Ecto neural progenitor cell (in vitro differentiated cells): ENCODE results near the gene DHRS7B.

Experiments
- DNase-seq: peaks from one replicate; pipeline ENCODE4 v3.0.0-alpha.2; 2018; ENCODE audit warnings: low spot score

The DHRS7B gene

DNA sequence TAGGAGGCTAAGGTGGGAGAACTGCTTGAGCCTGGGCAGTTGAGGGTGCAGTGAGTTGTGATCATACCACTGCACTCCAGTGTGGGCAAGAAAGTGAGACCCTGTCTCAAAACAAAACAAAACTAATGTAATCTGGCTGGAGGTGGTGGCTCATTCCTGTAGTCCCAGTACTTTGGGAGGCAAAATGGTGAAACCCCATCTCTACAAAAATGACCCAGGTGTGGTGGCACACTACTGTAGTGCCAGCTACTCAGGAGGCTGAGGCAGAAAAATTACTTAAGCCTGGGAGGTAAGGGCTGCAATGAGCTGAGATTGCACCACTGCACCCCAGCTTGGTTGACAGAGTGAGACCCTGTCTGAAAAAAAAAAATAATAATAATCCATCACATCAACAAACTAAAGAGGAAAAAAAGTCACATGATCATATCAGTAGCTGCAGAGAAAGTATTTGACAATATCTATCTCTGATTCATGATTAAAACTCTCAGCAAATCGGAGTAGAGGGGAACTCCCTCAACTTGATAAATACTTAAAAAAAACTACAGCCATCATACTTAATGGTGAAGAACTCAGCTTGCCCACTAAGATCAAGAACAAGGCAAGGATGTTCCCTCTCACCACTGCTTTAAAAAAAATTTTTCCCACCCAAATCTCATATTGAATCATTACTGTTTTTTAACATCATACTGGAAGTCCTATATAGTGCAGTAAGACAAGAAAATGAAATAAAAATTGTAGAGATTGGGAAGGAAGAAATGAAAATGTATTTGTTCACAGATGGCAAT lies 31.0 kb downstream of the DHRS7B start:
- no peak for DNase-seq

DNA sequence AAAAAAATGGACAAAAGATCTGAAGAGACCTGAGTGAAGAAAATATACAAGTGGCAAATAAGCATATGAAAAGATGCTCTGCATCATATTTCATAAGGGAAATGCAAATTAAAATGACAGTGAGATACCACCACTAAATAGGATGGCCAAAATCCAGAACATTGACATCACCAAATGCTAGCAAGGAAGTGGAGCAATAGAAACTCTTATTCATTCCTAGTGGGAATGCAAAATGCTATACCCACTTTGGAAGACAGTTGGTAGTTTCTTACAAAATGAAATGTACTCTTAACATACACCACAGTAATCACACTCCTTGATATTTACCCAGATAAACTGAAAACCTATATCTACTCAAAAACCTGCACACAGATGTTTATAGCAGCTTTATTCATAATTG lies 33.6 kb downstream of the DHRS7B start:
- DNase-seq, result no peak

DNA sequence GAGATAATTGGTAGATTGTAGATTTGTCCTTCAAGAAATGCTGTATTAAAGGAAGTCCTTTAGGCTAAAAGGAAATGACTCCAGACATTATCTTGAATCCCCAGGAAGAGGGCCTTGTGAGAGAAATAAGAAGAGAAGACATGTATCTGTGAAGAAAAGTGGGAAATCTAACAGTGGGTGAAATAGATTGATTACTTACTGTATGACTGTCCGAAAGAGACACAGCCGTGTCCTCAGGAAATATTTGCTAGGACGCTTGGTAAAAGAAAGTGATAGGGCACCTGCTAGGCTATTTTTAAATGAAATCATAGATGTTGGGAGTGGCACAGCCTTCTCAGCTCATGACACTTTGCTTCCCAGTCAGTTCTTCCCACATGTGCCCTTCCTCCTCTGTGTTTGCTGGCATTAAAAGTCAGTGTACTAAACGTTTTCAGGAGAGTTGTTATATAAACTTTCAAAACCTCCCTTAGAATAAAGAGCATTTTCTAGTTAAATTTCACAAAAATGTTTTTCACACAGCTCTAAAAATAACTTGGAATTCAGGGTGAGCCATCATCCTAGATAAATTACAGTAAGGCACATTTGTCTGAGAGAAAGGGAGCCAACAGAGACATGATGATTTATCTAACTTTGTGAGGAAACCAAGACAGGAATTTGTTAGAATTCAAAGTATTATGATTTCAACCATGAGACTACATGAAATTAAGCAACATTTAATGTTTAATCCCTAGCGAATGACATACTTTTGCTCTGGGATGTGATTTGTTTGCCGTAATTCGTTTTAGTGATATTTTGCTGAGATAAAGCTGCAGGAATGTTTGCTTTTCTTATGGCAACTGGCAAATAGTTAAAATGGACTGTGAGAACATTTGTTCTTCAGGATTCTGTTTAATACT lies 35.0 kb downstream of the DHRS7B start:
- no peak for DNase-seq

DNA sequence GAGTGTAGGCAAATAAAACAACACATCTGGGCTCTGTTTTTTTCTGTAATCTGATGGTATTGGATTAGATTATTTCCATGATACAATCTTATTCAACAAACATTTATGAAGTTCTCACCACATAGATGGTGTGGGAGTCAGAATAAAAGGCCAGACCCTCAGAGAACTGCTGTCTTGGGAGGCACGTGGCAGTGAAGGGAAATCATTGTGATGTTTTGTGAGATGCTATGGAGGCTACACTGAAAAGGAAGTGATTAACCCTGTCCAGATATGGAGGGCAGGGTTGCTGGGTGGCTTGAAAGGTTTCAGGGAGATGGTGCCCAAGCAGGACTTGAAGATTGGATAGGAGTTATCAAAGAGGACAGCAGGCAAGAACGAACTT lies 35.6 kb downstream of the DHRS7B start:
- peak; percentile 29 for DNase-seq

DNA sequence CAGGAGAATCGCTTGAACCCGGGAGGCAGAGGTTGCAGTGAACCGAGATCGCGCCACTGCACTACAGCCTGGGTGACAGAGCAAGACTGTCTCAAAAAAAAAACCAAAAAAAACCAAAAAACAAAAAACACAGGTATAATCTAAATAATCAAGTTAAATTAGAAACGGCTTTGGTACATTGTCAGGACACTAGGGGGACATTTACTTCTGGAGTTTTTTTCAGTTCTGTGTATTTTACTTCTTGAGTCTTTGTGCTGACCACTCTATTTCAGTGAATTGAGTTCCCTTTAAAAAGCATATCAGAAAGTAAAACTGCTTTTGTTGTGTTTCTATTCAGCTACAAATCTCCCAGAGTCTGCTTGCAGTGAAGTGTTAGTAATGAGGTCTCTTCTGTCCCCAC lies 36.3 kb downstream of the DHRS7B start:
- no peak for DNase-seq

DNA sequence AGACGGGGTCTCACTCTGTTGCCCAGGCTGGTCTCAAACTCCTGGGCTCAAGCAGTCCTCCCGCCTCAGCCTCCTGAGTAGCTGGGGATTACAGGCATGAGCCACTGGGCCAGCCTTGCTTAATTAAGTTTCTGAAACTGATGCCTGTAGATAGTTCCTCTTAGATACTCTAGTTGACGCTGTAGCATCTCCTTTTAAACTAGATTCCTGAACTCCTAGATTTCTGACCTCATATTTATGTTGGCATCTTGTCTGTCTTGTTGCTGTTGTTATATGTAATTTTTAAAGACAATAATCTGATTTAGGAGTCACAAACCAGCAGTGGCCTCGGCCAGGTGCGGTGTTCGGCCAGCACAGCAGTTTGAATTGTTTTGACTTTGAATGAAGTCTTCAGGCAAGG lies 37.5 kb downstream of the DHRS7B start:
- no peak for DNase-seq

DNA sequence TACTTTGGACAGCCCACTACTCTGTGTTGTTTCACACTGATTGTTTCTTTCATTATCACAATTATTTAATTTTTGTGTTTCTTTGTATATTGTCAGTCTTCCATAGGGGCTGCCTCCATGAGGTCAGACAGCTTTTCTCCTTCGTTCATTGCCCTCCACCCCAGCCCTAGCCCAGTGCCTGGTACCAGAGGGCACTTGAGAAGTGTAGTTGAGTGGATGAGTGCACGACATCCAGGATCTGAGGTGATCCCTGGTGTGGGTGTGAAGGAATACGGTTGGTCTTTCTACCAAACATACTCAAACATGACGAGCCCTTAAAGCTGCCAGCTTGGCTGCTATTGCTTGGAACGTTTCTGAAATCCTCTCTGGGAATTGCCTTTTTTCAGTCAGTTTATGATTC lies 37.9 kb downstream of the DHRS7B start:
- DNase-seq, result peak; percentile 32

DNA sequence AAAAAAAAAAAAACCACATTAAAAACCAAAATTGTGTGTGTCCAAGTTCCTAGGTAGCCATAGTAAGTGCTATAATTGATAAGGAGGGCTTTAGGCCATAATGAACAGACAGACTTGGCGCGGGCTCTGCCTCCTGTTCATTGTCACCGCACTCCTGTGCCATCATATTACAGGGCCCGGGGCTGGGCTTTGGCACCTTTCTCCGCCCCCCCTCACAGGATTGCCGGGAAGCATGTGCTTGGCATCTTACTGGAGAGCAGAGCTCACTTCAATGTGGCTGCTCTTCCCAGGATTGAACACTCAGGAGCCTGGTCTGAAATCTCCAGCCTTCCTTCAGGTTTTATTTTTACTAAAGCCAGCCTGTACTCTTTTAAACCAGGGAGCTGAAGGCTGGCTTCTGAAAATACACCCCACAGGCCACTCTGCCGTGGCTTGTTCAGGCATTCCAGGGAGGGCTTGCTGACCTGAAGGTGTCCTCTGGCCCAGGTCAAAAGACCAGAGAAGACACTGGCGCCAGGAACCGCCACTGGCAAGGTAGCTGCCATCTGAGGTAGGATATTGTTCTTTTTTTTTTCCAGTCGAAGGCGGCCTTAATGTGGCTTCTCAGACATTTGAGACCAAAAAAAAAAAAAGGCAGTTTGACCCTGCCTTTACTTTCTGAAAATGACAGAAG lies 39.3 kb downstream of the DHRS7B start:
- peak; percentile 19 for DNase-seq

DNA sequence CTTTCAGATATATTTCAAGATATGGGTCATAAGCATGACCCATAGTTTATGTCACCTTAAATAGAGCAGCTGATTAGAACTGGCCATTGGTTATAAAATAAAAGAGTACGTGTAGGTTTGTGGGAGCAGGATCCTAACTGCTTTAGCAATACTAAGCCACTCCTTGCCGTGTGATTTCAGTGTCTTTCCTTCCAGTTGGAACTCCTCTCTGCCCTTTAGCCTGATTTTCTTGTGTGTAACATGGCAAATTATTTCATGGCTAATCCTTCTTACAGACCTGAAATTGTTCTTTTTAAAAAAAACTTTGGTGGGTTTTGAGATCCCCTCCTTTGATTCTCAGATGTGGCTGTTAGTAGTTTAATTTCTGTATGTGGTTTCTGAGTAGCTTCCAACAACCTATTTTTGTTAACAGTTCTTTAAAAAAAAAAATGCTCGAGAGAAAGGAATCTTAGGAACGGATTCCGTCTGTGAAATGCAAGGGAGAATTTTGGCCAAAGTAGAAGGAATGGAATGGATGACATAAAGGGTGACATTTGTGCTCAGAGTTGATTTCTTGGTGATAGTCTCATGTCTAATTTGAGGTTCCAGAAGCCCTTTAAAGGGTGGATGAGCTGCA lies 39.9 kb downstream of the DHRS7B start:
- DNase-seq, result no peak

DNA sequence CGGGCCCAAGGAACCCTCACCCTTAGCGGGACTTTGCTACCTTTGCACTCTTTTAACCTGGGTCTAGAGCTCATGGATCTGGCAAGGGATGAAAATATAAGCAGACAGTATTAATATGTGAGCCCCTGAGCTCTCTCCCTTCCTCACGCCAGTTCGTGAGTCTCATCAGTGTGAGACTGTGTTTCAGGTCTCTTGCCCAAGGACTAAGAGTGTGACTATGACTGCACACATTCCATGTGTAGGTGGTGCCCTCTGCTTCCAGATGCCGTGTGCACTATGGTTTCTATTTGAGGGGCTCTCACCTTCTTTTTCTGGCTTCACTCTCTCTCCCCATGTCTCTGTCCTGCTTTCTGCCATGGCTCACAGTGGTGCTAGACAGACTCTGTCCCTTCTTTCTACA lies 40.5 kb downstream of the DHRS7B start:
- DNase-seq, result peak; percentile 30

DNA sequence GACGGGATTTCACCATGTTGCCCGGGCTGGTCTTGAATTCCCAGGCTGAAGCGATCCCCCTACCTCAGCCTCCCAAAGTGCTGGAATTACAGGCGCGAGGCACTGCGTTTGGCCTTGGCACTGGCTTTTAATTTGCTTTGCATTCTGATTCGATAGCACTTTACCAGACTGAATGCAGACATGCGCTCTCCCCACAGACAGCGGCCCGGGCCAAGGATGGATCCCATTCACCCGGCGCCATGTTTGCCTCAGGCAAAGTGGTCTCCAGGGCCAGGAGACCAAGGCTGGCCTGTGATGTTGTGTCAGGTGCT lies 41.7 kb downstream of the DHRS7B start:
- peak; percentile 31 for DNase-seq

DNA sequence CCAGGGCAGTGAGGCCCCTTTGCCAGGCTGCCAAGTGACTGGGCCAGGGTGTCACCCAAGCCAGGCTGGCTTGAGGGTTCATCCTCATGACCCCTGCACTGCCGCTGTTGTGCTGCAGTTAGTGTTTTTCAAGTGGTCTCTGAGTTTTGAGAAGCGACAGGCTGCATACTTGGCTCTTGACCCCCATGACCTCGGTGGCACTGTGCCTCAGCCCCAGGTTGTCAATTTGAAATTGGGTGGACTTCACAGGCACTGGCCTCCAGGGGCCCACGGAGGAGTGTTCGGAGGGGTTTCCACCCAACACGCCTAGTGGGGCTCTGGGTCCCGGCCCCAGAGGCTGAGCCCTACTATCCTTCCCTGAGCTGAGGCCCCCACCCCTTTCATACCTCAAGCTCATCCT lies 42.7 kb downstream of the DHRS7B start:
- peak; percentile 36 for DNase-seq

DNA sequence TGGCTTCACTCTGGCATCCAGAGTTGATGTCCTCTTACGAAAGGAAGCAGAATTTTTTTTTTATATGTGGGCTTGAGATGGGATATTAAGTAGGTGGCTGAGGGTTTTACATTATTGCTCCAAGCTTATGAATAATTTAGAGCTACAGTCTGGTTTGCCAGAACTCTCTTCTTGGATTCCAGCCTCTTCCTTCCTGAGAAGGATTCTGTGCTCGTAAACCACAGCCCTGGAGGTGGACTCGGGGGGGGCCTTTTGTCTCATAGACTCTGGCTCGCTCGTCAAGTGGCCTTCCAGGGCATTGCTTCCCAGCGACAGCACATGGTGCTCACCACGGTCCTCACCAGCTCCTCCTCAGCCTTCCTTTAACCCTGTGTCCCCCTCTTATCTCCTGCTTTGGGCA lies 44.0 kb downstream of the DHRS7B start:
- peak; percentile 17 for DNase-seq

DNA sequence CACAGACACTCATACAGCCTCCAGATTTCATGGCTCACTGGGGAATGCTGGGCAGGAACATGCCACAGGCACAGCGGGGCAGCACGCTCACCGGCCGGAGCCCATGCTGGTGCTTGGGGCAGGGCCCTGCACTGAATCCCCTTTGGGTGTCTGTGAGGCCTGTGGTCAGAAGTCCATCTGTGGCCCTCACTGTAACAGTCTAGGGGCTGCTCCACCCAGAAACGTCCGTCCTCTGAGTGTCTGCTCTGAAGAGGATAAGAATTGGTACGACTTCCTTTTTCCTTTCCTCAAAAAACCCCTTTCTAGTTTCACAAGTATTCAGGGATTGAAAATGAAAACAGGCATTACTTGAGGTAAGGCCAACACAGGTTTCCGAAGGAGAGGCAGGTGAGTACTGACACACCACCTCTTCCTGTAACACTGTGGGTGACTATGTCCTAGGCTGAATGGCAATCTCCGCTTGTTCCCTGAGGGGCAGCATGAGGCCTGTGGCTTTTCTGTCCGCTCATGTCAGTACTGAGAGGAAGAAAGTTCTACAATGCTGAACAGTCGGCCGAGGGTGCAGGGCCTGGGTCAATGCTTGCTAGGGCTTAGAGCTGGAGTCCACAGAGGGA lies 44.7 kb downstream of the DHRS7B start:
- DNase-seq, result peak; percentile 38

DNA sequence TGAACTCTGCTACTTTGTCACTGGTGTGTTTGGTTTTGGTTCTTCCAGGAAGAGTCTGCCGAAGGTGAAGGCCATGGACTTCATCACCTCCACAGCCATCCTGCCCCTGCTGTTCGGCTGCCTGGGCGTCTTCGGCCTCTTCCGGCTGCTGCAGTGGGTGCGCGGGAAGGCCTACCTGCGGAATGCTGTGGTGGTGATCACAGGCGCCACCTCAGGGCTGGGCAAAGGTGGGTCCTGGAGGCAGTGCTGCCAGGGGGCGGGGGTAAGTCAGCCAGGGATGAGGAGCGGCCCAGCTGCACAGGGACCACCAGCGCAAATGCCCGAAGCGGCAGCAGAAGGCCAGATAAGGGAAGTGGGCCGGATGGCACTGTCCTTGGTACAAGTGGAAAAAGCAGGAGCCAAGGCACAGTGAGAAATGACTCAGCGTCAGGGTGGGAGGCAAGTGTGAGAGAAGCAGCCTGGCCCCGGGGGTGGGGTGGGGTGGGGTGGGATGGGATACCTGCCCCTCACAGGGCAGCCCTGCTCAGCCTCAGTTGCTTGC lies 45.3 kb downstream of the DHRS7B start:
- peak; percentile 39 for DNase-seq

DNA sequence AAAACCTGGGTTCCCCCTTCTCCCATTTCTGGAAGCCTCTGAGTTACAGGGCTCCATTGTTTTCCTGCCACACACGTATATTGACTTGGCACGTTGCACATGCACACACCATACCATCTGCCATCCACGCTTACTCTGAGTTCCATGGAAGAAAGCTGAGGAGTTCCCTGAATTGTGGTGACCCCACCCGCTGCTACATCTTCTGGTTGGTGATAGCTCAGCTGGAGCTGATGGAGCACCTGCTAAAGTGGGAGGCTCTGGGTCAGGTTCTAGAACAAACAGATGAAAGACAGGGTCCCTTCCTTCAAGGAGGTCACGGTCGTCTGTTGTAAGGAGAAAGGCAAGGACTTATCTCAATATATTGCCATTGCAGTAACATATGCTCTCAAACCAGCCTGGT lies 46.1 kb downstream of the DHRS7B start:
- DNase-seq, result peak; percentile 32

DNA sequence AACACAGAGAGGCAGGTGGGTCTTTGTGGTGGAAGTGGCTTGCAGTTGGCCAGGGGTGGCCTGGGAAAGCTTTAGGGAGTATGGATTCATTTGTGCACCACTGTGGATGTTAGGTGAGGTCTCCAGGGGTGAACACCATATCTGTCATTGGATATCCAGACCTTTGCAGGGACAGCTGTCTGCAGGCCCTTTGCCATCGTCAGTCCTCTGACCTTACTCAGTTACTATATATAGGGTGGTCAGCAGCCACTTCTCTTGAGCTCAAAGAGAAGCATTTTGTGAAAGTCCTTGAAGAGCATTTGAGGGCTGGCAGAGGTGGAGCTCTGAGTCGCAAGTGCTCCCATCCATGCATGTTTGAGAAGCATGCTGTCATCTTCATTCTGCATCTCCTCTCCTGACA lies 46.8 kb downstream of the DHRS7B start:
- DNase-seq, result peak; percentile 27

DNA sequence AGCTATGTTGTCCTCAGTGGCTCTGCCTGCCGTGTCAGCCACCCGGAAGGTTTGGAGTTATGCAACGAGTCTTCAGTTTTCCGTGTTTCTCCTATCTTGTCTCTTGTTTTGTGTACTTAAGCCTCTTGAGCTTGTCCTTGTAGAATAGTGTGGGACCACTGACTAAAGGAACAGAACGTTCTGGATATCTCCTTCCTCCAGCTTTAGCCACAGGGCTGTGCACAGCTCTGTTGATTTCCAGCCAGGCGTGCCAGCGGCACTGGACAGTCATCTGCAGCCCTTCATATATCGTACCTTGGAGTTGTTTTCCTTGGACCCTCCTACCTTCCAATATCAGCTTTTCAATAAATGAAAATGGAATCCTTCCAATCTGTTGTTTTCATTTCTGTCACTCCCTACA lies 47.4 kb downstream of the DHRS7B start:
- DNase-seq, result peak; percentile 21

DNA sequence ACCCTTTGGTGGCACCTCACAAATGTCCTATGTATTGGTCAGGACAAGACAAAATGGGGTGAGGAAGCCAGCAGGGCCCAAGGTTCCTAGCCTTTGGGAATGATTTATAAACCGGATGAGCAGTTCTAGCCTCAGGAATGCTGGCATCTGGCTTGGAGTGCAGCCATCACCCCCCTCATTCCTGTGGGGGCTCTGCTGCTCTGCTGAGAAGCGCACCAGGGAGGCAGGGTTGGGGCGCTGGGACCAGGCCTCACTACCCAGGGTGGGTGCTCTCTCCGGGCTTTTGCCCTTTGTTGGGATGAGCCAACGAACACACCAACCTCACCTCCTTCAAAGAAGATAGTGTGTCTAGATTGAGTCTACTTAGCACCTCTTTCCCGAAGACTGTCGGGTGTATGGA lies 47.9 kb downstream of the DHRS7B start:
- peak; percentile 18 for DNase-seq

DNA sequence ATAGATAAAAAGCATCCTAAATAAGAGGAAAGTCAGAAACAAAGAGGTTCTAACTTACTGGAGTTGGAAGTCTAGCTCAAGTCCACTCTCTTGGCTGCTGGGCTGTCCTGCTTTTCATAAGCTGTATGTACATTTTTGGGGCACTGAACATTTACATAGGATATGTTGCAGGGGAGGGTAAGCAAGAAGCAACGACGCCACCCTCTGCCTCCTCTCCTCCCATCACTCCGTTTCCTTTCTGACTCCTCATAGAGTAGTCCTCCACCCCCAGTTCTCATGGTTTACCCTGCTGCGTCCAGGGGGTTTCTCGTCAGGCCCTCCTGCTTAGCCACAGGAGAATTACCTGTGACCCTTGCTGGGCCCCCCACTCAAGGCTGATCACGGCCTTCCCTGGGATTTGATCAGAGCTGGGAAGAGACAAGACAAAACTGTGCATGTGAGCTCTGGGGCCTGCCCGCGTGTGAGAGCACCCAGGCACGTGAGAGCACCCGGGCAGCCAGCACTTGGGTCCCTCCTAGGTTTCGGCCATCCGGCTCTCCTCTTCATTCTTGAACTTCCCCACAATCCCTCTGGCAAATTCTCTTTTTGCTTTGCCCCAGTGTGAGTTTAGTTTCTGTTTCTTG lies 50.1 kb downstream of the DHRS7B start:
- DNase-seq, result peak; percentile 22

DNA sequence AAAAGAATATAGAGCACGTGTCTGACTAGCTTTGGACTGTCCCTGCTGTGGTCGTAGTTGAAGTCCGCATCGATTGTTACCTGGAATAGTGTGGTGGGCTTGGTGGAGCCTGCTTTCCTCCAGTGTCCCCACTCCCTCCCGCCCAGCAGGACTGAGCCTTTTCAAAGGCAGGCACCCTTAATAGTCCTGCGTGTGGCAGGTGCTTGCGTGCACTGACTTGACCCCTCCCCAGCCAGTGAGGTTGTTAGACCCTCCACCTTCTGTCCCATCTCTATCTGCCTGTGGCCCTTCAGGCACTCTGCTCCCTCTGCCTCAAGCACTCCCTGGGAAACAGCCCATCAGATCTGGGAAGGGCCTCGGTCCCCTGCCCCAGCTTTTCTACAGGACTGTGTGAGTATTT lies 50.6 kb downstream of the DHRS7B start:
- no peak for DNase-seq
